ENCODE measurements around the gene CD22. TPM values are rescaled to one million over a fixed set of nuclear protein-coding genes. Genes with fewer than 3 reads are reported as not detected.

The CD22 gene
- polyA plus RNA-seq (2011; rRNA removed) (not detected in 2 replicates), polyA minus RNA-seq (2011; rRNA and poly(A)+ RNA removed) (not detected in 2 replicates)

DNA sequence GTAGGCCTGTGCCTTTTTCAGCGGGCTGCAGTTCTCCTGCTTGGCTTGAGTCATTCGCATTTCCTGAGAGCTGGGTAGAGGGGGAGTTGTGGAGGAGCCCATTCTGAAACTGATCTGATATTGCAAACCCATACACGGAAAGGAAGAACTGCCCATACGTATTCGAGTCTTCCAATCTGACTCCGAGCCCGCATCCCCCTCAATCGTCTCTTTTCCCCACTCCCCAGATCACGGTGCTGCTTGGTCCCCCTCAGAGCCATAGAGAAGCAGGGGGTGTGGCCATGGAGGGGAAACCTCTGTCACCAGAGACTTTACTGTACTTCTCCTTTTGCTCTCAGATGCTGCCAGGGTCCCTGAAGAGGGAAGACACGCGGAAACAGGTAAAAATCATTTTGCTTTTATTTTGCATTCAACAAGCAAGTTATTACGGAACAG is at the start of gene CD22:
CD22 (plus strand) TSS at position 337 of the 435 bp plus-strand sequence. CDS start 2,854 bp downstream, outside the sequence.
- no peak within 1 kb of the TSS for H3K27ac ChIP-seq (ENCODE audit: low read depth, low read length)
- TF ChIP-seq, protein P1, sequence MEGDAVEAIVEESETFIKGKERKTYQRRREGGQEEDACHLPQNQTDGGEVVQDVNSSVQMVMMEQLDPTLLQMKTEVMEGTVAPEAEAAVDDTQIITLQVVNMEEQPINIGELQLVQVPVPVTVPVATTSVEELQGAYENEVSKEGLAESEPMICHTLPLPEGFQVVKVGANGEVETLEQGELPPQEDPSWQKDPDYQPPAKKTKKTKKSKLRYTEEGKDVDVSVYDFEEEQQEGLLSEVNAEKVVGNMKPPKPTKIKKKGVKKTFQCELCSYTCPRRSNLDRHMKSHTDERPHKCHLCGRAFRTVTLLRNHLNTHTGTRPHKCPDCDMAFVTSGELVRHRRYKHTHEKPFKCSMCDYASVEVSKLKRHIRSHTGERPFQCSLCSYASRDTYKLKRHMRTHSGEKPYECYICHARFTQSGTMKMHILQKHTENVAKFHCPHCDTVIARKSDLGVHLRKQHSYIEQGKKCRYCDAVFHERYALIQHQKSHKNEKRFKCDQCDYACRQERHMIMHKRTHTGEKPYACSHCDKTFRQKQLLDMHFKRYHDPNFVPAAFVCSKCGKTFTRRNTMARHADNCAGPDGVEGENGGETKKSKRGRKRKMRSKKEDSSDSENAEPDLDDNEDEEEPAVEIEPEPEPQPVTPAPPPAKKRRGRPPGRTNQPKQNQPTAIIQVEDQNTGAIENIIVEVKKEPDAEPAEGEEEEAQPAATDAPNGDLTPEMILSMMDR (IDR thresholded peaks at IDR 0.05; ENCODE audit: low read depth, low read length), result no peak
- POLR2A ChIA-PET, result no interaction called here
- no peaks in the 10 kb centered on the region for H3K9me3 ChIP-seq (ENCODE audit: control insufficient read depth, insufficient read depth, low read length)
- CTCF ChIA-PET, result no interaction called here
- H3K4me3 ChIP-seq (ENCODE audit: low read depth, low read length), result no peak within 1 kb of the TSS
- H3K27me3 ChIP-seq (ENCODE audit: control insufficient read depth, insufficient read depth, low read length), result peaks cover 8% of the 10 kb centered on the region
- no peak for DNase-seq (ENCODE audit: low read depth, low spot score)

GRCh38 chr19:35279374-35279773 is 49.6 kb upstream of the CD22 start:
- Histone ChIP-seq H3K27ac (ENCODE audit: low read depth, low read length) (no peak overlapping the region), H3K4me3 (ENCODE audit: low read depth, low read length) (no peak overlapping the region), H3K27me3 (ENCODE audit: control insufficient read depth, insufficient read depth, low read length) (peaks cover 11% of the 10 kb centered on the region), H3K9me3 (ENCODE audit: control insufficient read depth, insufficient read depth, low read length) (no peaks in the 10 kb centered on the region)
- ChIA-PET POLR2A (no interaction called here), CTCF (no interaction called here)
- TF ChIP-seq, protein P1 (IDR thresholded peaks at IDR 0.05; ENCODE audit: low read depth, low read length), result no peak
- DNase-seq (ENCODE audit: low read depth, low spot score), result no peak

DNA sequence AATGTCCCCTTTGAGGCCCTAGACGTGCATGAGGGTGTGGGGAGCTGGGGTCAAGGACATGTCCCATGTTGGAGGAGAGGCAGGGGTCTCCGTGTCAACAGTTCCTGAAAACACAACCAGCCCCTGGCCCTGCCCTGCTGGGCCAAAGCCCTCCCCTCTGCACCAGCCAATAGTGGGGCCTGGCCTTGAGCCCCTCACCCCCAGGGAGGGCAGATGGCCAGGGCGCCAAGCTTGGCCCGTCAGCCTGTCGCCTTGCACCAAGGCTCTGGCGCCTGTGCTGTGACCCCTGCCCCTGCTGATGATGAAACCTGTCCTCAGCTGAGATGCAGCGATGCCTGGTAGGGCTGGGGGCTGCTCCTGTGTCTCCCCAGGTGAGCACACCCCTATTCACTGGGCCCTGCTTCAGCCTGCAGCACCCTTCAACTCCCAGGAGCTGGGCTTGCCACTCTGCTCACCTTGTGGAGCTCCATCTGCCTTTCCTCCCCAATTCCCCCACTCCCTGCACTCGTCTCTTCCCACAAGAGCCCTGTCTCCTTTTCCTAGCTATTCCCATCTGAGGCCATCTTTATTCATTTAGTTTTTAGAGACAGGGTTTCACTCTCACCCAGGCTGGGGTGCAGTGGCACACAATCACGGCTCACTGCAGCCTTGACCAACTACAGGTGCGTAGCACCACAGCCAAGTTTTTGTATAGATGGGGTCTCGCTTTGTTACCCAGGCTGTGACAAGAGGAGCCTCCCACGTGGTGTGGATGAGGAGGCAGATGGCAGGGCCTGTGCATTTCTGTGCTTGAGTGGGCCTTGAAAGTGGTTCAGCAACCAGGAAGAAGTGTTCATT is 48.8 kb upstream of the CD22 start:
- ChIA-PET POLR2A (interaction anchor here (0.6 kb wide), 1 partner anchor 180 kb away, joined by 3 read pairs; no protein-coding TSS in a partner anchor), CTCF (no interaction called here)
- Histone ChIP-seq H3K4me3 (ENCODE audit: low read depth, low read length) (no peak overlapping the region), H3K9me3 (ENCODE audit: control insufficient read depth, insufficient read depth, low read length) (no peaks in the 10 kb centered on the region), H3K27me3 (ENCODE audit: control insufficient read depth, insufficient read depth, low read length) (peaks cover 11% of the 10 kb centered on the region), H3K27ac (ENCODE audit: low read depth, low read length) (no peak overlapping the region)
- TF ChIP-seq, protein P1 (IDR thresholded peaks at IDR 0.05; ENCODE audit: low read depth, low read length), result no peak
- DNase-seq (ENCODE audit: low read depth, low spot score), result no peak

GRCh38 chr19:35281303-35281702 is 47.7 kb upstream of the CD22 start:
- peaks cover 11% of the 10 kb centered on the region for H3K27me3 ChIP-seq (ENCODE audit: control insufficient read depth, insufficient read depth, low read length)
- ChIA-PET POLR2A (no interaction called here), CTCF (interaction anchor here (1.8 kb wide), 1 partner anchor 12 kb away, joined by 8 read pairs; the partner anchor contains the start of gene USF2)
- DNase-seq (ENCODE audit: low read depth, low spot score), result no peak
- H3K27ac ChIP-seq (ENCODE audit: low read depth, low read length), result no peak overlapping the region
- H3K4me3 ChIP-seq (ENCODE audit: low read depth, low read length), result no peak overlapping the region
- H3K9me3 ChIP-seq (ENCODE audit: control insufficient read depth, insufficient read depth, low read length), result no peaks in the 10 kb centered on the region
- TF ChIP-seq, protein P1 (IDR thresholded peaks at IDR 0.05; ENCODE audit: low read depth, low read length), result no peak

Data from AG04450 (cell line).